Stimulated activated effector memory CD8-positive, alpha-beta T cell treated with anti-CD3 and anti-CD28 coated beads, Interleukin-12 subunit alpha, Interleukin-12 subunit beta, amount 100 ng/mL, for 72 hours (primary cell): ENCODE results near the gene HDAC4.

Experiments used
- ATAC-seq: fragments of 150-1000 bp; cut with Tn5 transposase; 2 replicates; pipeline ENCODE4 v1.10.0; 2021
- DNase-seq, 2 donors: peaks; one replicate each; pipeline ENCODE4 v3.0.0; 2021 to 2022; ENCODE audit warnings: low spot score in 2 of 2
- H3K27ac Mint-ChIP-seq: one replicate; pipeline ENCODE4 v1.8.0; 2022; ENCODE audit warnings: mild to moderate bottlenecking, mixed read lengths
- H3K36me3 Mint-ChIP-seq: one replicate; pipeline ENCODE4 v1.8.0; 2022; ENCODE audit warnings: mild to moderate bottlenecking, mixed read lengths
- H3K4me1 Mint-ChIP-seq: one replicate; pipeline ENCODE4 v1.8.0; 2022; ENCODE audit warnings: mixed read lengths
- H3K4me3 Mint-ChIP-seq: one replicate; pipeline ENCODE4 v1.8.0; 2022; ENCODE audit warnings: mild to moderate bottlenecking, mixed read lengths
- H3K9me3 Mint-ChIP-seq: one replicate; pipeline ENCODE4 v1.8.0; 2022; ENCODE audit warnings: mixed read lengths

HDAC4 gene

DNA sequence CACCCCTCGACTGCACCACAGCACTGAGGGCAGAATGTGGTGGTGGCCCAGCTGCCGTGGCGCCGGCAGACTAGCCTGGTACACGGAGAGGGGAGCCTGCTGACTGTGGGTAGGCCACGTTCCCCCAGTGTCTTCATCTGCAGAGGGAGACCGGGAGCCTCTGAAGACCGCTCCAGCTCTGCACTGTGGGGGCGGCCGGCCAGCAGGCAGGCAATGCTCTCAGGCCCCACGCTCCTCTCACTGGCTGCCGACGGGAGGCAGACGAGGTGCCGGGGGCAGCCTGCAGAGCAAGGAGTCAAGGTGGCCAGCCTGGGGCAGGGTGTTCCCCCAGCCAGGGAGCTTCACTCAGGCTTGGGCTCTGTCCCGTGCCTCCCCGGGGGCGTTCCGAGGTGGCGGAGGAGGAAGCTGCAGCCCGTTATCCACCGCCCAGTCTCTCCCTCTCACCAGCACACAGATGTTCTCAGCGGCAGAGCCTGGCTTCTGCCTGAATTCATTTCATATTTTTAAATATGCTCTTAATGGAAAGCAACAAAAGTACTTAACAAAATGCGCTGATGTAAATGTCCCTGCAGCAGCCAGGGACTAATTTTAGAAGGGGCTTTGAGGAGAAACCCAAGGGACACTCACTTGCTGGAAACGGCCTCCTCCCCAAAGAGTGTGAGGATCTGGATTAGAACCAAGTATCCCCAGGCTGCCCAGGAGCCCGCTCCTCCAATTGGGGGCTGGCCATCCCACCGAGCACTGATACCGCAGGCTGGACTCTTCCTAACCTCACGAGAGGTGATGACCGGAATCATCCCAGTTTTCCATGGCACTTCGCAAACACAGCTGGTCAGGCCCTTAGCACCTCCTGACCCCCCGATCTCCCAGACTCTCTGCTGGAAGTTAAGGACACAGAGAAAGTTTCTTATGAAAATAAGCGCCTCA lies 87.8 kb downstream of the HDAC4 start:
- ATAC-seq (no peak), DNase-seq (no peak)
- H3K9me3 Mint-ChIP-seq, result no peaks in the 10 kb centered on the region
- H3K27ac Mint-ChIP-seq, result no peak overlapping the region
- no peak overlapping the region for H3K4me3 Mint-ChIP-seq
- no peaks in the 10 kb centered on the region for H3K36me3 Mint-ChIP-seq
- H3K4me1 Mint-ChIP-seq, result peaks cover 36% of the 10 kb centered on the region

DNA sequence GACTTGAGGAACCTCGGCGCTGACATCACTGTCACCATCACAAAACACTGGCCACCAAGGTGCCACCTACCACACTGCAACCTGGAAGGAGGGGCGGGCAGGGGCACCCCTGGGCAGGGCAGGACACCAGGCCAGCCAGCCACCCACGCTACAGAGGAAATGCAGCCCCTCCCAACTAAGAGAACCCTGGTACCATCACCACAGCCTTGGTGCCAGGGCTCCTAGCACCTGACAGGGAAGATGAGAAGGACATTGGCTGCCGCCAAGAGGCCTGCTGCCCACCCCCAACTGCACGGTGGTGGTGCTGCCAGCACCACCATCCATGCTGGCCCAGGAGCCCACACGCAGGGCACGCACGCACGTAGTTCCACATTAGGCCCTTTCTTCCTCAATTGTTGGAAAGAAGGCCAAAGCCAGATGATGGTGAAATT lies 88.7 kb downstream of the HDAC4 start:
- Mint-ChIP-seq H3K9me3 (no peaks in the 10 kb centered on the region), H3K4me3 (no peak overlapping the region), H3K36me3 (no peaks in the 10 kb centered on the region), H3K27ac (no peak overlapping the region), H3K4me1 (peaks cover 37% of the 10 kb centered on the region)
- DNase-seq, result no peak
- ATAC-seq, result no peak

DNA sequence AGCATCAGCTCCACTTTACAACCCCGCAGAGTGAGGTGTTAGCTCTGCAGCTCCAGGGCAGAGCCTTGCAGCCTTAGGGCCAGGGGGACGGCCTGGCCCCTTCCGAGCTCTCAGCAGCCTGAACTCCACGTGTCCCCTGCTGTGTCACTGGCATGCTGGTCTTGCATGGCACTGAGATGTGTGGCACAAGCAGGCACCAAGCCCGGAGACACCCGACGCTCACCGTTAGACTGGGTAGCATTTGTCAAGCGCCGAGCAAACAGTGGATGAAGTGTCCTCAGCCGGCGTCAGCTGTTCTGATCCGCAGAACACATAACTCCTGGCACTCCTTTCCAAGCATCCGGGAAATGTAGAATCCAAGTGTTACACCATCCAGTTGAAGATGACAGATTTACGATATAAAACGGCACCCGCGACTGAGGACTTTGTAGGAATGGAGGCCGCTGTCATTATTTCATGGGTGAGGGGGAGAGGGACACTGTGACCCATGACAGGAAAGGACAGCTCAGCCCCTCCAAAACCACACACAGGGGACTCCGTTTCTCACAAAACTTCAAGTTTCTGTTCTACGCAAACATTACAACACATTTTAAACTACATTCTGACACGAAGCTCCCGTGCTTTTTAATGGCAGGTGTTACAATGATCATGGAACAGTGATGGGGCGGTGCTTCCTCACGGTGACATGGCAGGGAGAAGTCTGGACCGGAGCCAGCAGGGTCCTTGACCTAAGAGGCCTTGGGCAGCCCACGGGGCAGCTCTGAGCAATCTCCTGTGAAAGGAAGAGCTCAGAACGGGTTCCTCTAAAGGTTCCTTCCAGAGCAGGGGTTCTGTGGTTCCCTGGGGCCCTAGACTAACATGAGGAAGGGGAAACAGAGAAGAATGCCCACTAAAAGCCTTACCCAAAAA lies 89.4 kb downstream of the HDAC4 start:
- no peak for DNase-seq
- H3K36me3 Mint-ChIP-seq, result no peaks in the 10 kb centered on the region
- H3K4me1 Mint-ChIP-seq, result peaks cover 30% of the 10 kb centered on the region
- H3K27ac Mint-ChIP-seq, result no peak overlapping the region
- ATAC-seq, result no peak
- H3K9me3 Mint-ChIP-seq, result no peaks in the 10 kb centered on the region
- no peak overlapping the region for H3K4me3 Mint-ChIP-seq

DNA sequence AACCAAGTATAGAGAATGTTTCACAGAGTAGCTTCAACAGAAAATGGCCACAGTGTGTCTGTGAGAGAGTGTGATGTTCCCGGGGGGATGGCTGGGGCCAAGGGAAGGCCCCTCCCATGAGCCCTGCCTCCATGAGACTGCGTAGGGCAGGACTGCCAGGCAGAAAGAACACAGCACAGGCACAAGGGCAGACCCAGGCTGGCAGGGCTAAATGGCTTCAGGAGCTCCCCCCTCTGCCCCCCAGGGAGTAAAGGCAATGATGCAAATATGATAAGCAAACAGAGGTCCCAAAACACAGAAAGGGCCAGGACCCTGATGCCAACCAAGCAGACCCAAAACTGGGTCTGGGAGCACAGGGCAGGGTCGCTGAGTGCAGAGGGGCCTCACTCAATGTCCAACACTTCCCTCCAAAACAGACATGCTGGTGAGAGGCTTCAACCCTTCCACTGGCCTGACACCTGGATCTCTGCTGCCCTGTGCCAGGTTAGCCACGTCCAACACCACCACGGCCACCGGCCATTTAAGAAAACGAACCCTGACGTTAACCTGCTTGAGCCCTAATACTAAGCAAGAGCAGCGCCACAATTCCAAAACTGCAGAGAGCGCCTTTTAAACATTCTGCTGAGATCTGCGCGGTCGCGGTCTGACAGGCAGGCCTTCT lies 90.3 kb downstream of the HDAC4 start:
- Mint-ChIP-seq H3K4me3 (no peak overlapping the region), H3K9me3 (no peaks in the 10 kb centered on the region), H3K36me3 (no peaks in the 10 kb centered on the region), H3K27ac (no peak overlapping the region), H3K4me1 (peaks cover 30% of the 10 kb centered on the region)
- no peak for DNase-seq
- no peak for ATAC-seq

DNA sequence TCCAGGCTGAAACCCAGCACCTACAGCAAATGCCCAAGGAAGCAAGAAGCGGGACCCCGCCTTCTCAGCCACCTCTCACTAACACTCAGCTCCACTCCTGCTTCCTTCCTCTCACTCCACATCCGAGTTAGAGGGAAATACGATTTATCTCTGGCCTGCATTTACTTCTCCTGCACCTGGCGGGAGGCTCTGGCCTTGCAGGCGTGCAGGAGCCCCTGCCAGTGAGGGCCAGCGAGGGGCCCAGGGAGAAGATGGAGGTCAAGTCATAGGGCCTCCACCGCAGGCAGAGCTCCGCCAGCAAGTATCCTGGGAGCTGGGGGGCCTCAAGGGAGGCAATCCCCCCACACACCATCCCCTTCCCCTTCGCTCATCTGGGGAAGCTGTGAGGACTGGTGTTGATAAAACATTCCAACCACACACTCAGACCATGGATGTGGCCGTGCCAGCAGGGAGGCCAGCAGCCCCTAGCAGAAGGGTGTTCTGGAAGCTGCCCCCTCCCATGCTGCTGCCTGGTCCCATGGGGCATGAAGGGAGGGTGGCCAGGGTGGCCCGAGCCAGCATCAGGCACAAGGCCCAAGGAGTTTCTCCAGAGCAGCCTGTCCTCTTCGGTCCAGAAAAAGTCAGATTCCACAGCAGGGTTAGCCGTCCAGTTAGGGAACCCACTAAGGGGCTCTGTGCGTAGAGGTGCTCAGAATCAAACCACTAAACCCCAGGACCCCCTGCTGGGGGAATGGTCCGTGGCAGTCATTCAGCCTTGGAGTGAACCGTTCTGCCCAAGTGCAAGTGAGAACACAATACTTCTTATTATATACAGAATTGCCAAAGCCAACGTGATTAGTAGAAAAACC lies 91.2 kb downstream of the HDAC4 start:
- Mint-ChIP-seq H3K27ac (no peak overlapping the region), H3K4me1 (peaks cover 25% of the 10 kb centered on the region), H3K9me3 (no peaks in the 10 kb centered on the region), H3K36me3 (no peaks in the 10 kb centered on the region), H3K4me3 (no peak overlapping the region)
- ATAC-seq, result no peak
- no peak for DNase-seq

DNA sequence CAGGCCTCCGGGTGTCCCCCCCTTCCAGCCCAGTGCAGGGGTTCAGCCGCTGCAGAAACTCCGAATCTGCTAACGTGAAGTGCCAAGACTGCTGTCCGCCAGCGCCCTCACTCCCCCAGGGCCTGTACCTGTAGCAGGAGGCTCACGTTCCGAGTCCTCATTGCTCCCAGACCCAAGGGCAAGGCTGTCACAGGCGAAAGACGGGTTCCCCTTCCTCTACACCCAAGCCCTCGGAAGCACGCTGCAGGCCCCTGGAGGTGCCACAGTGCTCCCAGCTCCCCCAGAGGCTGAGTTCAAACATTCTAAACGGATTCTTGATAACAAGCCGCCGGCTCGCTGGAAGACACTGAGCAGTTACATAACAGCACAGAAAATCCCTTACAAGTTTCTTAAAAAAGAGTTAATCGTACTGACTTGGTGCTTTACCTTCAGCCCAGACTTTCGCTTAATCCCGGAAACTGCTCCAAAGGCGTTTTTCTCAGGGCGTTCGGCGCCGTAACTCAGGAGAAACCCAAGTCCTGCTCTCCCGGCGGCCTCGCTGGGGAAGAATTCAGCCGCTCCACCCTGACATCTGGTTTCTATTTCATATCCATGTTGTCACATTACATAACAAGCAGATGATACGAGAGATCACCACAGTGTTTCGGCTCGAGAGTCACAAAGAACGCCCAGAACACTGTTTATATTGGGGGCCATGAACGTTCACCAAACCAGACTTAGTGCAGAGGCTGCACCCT lies 92.0 kb downstream of the HDAC4 start:
- peaks cover 25% of the 10 kb centered on the region for H3K4me1 Mint-ChIP-seq
- ATAC-seq (no peak), DNase-seq (no peak)
- no peaks in the 10 kb centered on the region for H3K9me3 Mint-ChIP-seq
- H3K36me3 Mint-ChIP-seq, result no peaks in the 10 kb centered on the region
- no peak overlapping the region for H3K4me3 Mint-ChIP-seq
- no peak overlapping the region for H3K27ac Mint-ChIP-seq

DNA sequence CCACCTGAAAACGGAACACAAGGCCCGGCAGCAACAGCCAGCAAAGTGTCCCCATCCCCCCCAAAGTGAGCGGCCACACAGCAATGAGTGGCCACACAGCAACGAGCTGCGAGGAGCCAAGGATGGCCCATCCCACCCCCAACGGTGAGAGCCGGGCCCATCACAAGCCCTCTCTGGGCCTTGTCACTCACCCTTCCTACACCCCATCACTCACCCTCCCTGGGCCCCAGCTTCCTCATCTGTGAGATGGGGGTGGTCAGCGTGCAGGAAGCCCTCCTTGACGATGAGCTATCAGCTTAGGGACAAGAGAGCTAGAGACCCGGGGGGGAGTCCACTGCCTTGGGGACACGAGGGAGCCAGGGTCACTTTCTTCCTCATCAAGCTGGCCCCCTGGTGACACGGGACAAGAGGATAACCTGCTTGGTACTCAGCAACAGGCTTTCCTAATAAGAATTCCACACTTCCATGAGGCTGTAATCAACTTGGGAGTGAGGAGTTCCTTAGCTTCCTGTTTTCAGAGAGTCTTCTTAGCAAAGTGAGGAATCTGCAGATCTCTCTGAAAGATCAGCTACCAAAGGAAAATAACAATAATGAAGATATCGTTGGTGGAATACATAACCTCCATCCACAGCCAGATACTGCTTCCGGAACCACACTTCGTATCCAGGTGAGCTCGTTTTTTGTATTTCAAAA lies 92.8 kb downstream of the HDAC4 start:
- peaks cover 31% of the 10 kb centered on the region for H3K4me1 Mint-ChIP-seq
- H3K36me3 Mint-ChIP-seq, result no peaks in the 10 kb centered on the region
- ATAC-seq, result no peak

DNA sequence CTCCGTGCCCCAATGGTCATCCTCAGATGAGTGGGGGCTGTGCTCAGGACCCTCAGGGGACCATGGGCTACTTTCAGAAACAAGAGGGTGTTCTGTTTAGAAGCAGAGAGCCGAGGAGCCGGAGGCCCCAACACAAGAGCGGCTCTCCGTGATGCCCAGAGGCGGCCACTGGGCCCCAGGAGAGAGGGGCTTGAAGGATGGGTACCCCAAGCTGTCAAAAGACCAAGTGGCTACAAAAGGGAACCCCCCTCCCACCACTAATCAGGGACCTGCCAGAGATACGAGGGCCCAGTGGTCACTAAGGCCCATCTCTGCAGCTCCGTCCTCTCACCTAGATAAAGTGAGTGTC lies 93.6 kb downstream of the HDAC4 start:
- H3K27ac Mint-ChIP-seq, result no peak overlapping the region
- no peak overlapping the region for H3K4me3 Mint-ChIP-seq
- H3K9me3 Mint-ChIP-seq, result no peaks in the 10 kb centered on the region

More for the DNA sequence above, 92.8 kb downstream of the HDAC4 start:
- Mint-ChIP-seq H3K9me3 (no peaks in the 10 kb centered on the region), H3K27ac (peak overlapping the region; percentile 52), H3K4me3 (no peak overlapping the region)
- no peak for DNase-seq

DNA sequence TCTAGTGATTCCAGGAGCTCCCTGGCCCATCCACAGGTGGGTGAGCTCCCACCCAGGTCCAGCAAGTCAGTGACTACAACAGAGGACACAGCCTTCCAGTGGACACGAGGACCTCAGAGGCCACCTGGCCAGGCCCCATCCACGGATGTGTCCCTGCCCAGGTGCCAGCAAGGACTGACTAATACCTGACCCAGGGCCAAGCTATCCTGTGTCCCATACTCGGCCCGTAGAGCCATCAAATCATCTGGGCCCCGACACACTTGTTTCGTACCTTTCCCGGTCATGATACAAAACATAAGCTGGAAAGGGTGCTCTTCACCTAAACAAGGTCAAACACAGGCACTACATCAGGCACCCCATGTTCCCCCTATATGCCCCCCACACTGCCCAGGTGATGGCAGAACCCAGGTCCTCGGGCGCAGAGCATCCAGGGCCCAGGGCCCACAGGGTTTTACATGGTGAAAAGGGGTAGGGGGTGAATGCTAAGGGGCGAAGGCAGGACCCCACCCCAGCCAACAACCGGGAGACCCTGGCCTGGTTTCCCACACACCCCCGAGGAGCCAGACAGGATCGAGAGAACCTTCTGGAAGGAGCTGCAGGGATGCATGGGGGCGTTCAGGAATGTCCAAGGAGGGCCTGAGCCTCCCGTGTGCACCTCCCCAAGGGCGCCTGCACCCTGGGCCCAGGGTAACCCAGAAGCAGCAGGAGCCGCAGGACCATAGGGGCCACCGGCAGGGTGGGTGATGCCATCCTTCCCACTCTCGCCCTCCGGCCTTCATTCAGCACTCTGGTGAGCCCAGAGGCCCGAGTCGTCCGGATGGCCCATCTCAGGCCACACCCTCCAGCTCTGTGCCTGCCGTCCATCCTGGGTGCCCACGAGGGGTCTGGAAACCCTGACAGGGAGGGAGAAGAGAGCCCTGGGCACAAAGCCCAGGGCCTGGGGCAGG lies 94.3 kb downstream of the HDAC4 start:
- no peak for DNase-seq

More for the DNA sequence above, 93.6 kb downstream of the HDAC4 start:
- no peaks in the 10 kb centered on the region for H3K36me3 Mint-ChIP-seq
- peaks cover 39% of the 10 kb centered on the region for H3K4me1 Mint-ChIP-seq
- ATAC-seq (no peak), DNase-seq (no peak)

DNA sequence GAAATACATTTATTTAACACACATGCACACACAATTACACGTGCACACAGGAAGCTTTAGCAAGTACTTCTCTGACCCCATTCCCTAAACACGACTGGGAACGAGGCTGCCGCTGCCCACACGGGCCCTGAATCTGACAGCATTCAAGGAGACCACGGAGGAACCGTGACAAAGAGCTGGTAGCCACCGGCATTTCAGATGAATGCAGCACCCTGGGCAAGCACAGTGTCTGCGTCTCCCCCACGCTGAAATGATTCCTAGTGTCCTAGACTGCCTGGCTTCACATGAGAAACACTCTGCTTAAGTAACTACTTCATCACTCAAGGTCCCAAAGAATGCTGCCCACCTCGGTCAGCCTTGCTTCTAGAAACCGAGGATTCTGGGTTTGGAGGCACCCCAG lies 95.0 kb downstream of the HDAC4 start:
- H3K4me3 Mint-ChIP-seq, result no peak overlapping the region

More for the DNA sequence above, 94.3 kb downstream of the HDAC4 start:
- H3K4me1 Mint-ChIP-seq, result peaks cover 44% of the 10 kb centered on the region
- H3K36me3 Mint-ChIP-seq, result no peaks in the 10 kb centered on the region
- no peak overlapping the region for H3K27ac Mint-ChIP-seq
- no peaks in the 10 kb centered on the region for H3K9me3 Mint-ChIP-seq
- H3K4me3 Mint-ChIP-seq, result no peak overlapping the region
- no peak for ATAC-seq

DNA sequence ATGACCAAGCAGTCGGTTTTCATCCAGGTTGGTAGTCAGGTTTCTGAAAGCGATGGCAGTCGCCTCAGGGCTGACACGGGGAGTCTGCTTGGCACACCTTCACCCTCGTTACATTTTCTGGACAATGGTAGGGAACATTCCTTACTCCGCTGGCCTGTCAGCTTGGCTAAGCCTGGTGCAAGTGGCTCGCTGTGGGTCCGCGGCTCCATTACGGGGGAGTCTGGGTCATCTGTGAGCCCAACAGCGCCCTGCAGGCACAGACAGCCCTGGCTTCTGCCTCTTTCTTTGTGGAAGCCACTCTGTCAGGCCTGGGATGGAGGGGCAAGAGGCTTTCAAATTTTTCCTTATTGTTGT lies 95.6 kb downstream of the HDAC4 start:
- Mint-ChIP-seq H3K4me1 (peaks cover 49% of the 10 kb centered on the region), H3K9me3 (no peaks in the 10 kb centered on the region), H3K27ac (no peak overlapping the region), H3K36me3 (no peaks in the 10 kb centered on the region), H3K4me3 (no peak overlapping the region)
- ATAC-seq (no peak), DNase-seq (no peak)

More for the DNA sequence above, 95.0 kb downstream of the HDAC4 start:
- ATAC-seq (no peak), DNase-seq (no peak)
- Mint-ChIP-seq H3K36me3 (no peaks in the 10 kb centered on the region), H3K9me3 (no peaks in the 10 kb centered on the region), H3K27ac (no peak overlapping the region), H3K4me1 (peaks cover 49% of the 10 kb centered on the region)

DNA sequence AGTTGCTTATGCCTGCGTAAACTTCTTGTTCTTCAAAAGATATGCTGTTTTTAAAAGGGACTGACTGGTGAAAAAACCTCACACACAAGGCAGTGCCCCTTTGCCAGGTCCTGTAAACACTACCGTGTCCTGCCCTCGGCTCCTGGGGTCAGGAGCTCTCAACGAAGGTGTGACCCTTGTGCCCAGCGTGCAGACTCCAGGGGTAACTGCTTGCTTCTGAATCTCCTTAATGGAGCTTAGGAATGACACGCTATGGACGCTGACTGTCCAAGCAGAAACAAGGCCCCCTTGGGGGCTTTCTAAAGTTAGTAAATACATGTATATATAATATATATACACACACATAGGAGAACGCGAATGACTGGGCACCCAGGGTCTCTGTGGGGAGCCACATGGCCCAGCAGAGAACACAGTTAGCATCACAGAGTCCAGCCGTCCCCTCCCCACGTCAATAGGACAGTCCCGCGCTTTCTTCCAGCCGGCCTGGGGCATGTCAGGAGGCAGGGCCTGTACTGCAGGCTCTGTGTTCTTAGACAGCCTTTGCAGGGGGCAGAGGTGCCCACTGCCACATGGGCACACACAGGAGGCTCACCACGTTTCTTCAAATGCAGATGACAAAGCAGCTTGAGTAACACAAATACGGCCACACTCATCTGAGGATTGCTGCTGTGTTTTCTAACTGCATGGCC lies 96.1 kb downstream of the HDAC4 start:
- H3K4me1 Mint-ChIP-seq, result peaks cover 52% of the 10 kb centered on the region

More for the DNA sequence above, 96.1 kb downstream of the HDAC4 start:
- ATAC-seq (no peak), DNase-seq (no peak)
- no peaks in the 10 kb centered on the region for H3K9me3 Mint-ChIP-seq
- H3K4me3 Mint-ChIP-seq, result no peak overlapping the region
- no peaks in the 10 kb centered on the region for H3K36me3 Mint-ChIP-seq
- no peak overlapping the region for H3K27ac Mint-ChIP-seq
